ENCODE results near the gene RFLNA. TPM values are rescaled to one million over a fixed set of nuclear protein-coding genes. Genes with fewer than 3 reads are reported as not detected.

RFLNA gene
- total RNA-seq, 1 donor from 2014 or later = 0.69 TPM

DNA sequence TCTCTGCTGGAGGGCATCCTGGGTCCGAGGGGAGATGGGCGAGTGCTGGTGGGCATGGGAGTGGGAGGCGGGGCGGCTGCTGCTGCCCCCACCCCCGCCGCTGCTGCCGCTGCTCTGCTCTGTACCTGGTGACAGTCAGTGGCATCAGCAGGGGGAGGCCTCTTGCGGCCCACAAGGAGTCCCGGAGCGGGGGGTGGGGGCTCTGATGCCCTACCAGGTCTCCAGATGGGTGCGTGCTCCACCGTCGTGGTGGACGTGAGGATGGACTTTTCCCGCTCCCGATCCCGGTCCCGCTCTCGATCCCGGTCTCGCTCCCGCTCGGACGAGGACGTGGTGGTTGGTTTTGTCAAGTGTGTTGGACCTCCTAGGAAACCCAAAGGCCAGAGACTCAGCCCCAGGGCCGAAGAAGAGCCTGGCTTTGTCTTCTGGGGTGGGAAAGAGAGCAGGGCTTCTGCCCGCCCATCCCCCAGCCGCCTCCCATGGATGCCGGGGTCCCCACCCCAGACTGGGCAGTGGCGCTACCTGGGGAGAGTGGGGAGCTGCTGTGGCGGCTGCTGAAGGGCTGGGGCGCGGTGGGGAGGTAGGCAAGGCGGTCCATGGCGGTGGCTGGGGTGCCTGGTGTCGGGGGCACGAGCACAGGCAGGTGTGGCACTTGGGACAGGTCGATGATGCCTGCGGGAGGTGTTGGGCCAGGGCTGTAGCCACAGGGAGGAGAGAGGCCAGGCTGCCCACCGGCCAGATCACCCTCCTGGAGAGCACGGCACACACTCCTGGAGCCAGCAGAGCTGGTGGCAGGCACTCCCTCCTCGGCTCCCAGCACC lies 45.4 kb downstream of the RFLNA start:
- H3K4me3 ChIP-seq (ENCODE audit: low read depth, low read length) = no peak overlapping the region
- no peak for DNase-seq (ENCODE audit: low read depth)
- TF ChIP-seq, protein P1, sequence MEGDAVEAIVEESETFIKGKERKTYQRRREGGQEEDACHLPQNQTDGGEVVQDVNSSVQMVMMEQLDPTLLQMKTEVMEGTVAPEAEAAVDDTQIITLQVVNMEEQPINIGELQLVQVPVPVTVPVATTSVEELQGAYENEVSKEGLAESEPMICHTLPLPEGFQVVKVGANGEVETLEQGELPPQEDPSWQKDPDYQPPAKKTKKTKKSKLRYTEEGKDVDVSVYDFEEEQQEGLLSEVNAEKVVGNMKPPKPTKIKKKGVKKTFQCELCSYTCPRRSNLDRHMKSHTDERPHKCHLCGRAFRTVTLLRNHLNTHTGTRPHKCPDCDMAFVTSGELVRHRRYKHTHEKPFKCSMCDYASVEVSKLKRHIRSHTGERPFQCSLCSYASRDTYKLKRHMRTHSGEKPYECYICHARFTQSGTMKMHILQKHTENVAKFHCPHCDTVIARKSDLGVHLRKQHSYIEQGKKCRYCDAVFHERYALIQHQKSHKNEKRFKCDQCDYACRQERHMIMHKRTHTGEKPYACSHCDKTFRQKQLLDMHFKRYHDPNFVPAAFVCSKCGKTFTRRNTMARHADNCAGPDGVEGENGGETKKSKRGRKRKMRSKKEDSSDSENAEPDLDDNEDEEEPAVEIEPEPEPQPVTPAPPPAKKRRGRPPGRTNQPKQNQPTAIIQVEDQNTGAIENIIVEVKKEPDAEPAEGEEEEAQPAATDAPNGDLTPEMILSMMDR (conservative IDR thresholded peaks at IDR 0.05; ENCODE audit: low read depth, low read length) = no peak

DNA sequence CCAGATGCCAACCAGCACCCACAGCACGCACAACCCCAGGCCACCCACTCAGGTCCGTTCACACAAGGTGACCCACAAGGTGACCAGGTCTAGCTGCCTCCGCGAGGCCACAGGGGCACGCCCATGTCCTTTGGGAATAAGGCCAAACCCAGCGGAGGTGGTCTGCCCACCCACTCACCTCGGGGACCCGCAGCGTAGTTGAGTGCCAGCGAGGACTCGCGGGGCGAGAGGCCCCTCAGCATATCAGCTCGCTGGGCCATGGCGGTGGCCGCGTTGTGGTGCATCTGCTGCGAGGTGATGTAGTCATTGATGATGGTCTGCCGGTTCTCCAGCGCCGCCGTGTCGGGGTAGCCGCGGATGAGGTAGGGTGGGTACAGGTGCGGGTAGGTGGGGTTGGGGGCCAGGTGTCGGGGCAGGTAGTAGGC lies 46.8 kb downstream of the RFLNA start:
- no peak for DNase-seq (ENCODE audit: low read depth)
- TF ChIP-seq, protein P1 (conservative IDR thresholded peaks at IDR 0.05; ENCODE audit: low read depth, low read length) = no peak

DNA sequence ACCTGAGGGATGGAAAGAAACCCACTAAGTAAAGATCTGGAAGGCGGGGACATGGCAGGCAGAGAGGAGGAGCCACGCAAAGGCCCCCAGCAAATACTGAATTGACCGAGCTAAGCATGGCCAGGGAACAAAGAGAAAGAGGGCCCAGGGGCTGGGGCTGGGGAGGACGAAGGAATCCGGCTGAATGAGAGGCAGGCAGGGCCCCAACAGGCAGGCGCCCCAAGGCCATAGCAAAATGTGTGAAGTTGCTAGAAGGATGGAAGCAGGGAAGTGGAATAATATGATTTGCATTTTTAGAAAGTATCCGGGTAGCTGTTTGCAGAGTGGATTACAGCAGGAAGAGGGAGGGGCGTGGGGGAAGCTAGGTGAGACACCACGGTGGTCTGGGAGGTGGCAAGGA lies 49.1 kb downstream of the RFLNA start:
- no peak overlapping the region for H3K4me3 ChIP-seq (ENCODE audit: low read depth, low read length)
- DNase-seq (ENCODE audit: low read depth) = no peak
- TF ChIP-seq, protein P1 (conservative IDR thresholded peaks at IDR 0.05; ENCODE audit: low read depth, low read length) = no peak

More for the DNA sequence above, 46.8 kb downstream of the RFLNA start:
- H3K4me3 ChIP-seq (ENCODE audit: low read depth, low read length) = no peak overlapping the region

DNA sequence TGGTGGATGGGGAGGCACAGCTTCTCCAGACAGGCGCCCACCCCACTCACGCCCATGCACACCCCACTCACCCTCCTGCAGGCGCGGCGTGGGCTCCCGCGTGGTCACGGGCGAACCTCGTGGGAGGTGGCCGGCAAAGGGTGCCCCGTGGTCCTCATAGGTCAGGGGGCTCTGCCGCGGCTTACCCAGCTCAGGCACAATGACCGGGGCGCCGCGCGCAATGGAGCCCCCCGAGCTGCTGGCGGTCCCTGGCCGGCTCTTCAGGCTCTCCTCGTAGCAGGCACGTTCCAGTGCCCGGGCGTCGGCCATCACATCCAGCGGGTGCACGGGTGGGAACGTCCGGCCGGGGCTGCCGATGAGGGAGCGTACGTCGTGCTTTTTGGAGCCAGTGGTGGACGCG lies 49.6 kb downstream of the RFLNA start:
- TF ChIP-seq, protein P1 (conservative IDR thresholded peaks at IDR 0.05; ENCODE audit: low read depth, low read length) = no peak
- no peak overlapping the region for H3K4me3 ChIP-seq (ENCODE audit: low read depth, low read length)
- DNase-seq (ENCODE audit: low read depth) = no peak

DNA sequence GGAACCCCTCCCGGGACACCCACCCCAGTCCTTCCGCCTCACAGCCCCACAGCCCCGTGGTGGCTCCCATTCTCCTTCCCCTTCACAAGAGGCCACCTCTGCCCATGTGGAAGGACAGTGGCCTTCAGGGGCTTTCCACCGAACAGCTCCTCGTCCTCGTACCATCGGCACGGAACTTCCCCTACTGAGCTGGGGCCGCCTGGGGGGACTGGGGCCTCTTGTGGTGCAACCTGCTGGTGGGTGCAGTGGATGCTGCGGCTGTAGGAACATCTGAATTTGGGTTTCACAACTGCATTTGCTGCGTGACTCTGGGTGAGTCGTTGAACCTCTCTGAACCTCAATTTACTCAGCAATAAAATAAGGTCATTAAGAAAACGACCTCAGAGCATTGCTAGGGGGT lies 50.9 kb downstream of the RFLNA start:
- H3K4me3 ChIP-seq (ENCODE audit: low read depth, low read length) = no peak overlapping the region
- TF ChIP-seq, protein P1 (conservative IDR thresholded peaks at IDR 0.05; ENCODE audit: low read depth, low read length) = no peak
- DNase-seq (ENCODE audit: low read depth) = no peak

DNA sequence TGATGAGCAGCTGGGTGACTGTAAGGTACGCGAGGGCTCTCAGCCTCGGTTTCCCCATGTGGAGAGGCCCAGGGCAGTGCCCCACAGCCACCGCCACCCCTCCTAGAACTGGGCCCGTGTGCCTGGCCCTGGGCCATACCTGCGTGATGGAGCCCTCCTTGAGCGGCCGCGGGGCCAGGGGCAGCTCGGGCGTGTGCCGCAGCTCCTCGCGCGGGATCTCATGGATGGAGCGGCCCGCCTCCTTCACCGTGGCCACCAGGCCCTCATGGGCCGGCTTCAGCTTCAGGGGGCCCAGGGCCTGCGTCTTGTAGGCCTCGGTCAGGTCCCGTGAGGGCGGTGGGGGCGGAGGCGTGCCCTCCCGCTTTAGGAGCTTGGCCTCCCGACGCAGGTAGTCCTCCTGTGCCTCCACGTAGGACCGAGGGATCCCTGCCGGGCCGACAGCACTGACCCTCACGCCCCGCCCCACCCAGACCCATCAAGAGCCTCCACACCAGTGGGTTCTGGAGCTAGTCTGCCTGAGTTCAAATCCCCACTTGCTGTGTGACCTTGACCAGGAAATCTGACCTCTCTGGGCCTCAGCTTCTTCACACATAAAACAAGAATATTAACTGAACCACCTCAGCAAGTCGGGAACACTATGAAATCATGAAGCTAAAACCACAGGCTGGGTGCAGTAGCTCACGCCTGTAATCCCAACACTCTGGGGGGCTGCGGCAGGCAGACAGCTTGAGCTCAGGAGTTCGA lies 51.7 kb downstream of the RFLNA start:
- TF ChIP-seq, protein P1 (conservative IDR thresholded peaks at IDR 0.05; ENCODE audit: low read depth, low read length) = no peak
- no peak for DNase-seq (ENCODE audit: low read depth)
- no peak overlapping the region for H3K4me3 ChIP-seq (ENCODE audit: low read depth, low read length)
